BLaER1 (cell line): ENCODE measurements around the gene FOXK1.
A peak's percentile ranks its signal among the peaks of the same experiment; 100 is the strongest.

Source experiments
- H3K27ac ChIP-seq: shearing (Covaris generic); formaldehyde crosslinking; 2 replicates; pipeline ENCODE4 v1.8.1; 2022
- H3K27me3 ChIP-seq: shearing (Covaris generic); formaldehyde crosslinking; 2 replicates; pipeline ENCODE4 v1.8.1; 2022
- H3K36me3 ChIP-seq: shearing (Covaris generic); formaldehyde crosslinking; 2 replicates; pipeline ENCODE4 v1.8.1; 2022
- H3K4me1 ChIP-seq: shearing (Covaris generic); formaldehyde crosslinking; 2 replicates; pipeline ENCODE4 v1.8.1; 2022
- H3K4me2 ChIP-seq: shearing (Covaris generic); formaldehyde crosslinking; 2 replicates; pipeline ENCODE4 v1.8.1; 2022
- H3K4me3 ChIP-seq: shearing (Covaris generic); formaldehyde crosslinking; 2 replicates; pipeline ENCODE4 v1.8.1; 2022
- H3K9ac ChIP-seq: shearing (Covaris generic); formaldehyde crosslinking; 2 replicates; pipeline ENCODE4 v1.8.1; 2022
- H3K9me3 ChIP-seq: shearing (Covaris generic); formaldehyde crosslinking; 2 replicates; pipeline ENCODE4 v1.8.1; 2022
- H4K20me1 ChIP-seq: shearing (Covaris generic); formaldehyde crosslinking; 2 replicates; pipeline ENCODE4 v1.8.1; 2022
- Cebpa-rat ChIP-seq: shearing (Covaris generic); IDR thresholded peaks from 2 replicates; pipeline ENCODE4 v1.8.1; 2022

FOXK1 gene

DNA sequence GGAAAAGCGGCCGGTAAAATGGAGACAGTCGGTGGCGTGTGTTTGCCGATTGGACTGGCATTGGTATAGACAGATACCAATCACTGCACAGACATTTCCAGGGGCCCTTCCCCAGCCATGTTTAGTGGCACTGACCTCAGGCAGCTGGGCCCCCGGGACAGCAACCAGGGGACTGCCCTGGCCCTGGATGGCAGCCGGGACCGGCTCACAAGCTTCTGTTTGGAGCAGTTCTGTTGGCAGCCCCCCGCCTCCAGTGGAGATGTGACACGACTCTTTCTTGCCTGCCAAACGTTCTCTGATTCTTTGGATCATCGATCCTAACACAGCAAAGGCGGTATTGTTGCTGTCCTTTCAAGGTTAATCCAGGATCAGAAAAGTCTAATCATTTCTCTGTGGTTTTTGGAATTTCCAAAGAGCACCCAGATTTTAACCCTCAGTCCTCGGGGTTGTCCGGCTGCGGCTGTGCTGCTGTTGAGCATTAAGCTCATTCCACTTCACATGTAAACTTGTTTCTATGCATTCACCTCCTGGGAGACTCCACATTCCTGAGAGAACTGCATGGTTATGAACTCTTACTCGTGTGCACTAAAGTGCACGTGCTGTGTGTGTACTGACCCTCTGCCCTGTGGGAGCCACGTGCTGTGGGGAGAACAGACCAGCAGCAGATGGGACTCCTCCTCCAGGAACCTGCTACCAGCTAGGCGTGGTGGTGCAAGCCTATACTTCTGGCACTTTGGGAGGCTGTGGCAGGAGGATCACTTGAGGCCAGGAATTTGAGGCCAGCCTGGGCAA is 46.0 kb downstream of the FOXK1 start:
- no peak overlapping the region for H3K4me2 ChIP-seq
- H3K9me3 ChIP-seq = no peaks in the 10 kb centered on the region
- no peak overlapping the region for H3K4me3 ChIP-seq
- peaks cover 88% of the 10 kb centered on the region for H3K4me1 ChIP-seq
- no peak overlapping the region for H3K27ac ChIP-seq
- H3K27me3 ChIP-seq = no peaks in the 10 kb centered on the region
- peaks cover 66% of the 10 kb centered on the region for H3K36me3 ChIP-seq
- H4K20me1 ChIP-seq = peaks cover 100% of the 10 kb centered on the region
- TF ChIP-seq Cebpa-rat = no peak
- H3K9ac ChIP-seq = no peak overlapping the region

DNA sequence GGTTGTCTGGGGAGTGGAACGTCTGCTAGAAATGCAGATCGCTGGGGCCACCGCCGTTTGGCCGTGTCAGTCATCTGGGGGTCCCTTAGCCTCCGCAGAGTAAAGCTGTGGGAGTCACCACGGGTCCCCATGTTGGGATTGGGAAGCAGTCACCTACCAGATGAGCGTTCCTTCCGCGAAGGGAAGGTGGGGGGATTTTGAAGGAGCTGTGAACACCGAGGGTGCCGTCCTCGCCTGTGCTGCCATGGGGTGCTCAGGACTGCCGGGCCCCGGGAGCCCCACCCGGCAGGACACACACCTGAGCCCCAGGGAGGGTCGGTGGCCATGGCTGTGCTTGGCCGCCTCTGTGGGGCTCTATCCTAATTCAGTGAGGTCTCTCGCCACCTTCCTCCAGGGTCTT is 47.2 kb downstream of the FOXK1 start:
- Histone ChIP-seq H3K9ac (0 out of 2 replicates have a peak overlapping the region, but pooled peaks have one; percentile 25), H3K4me1 (peaks cover 88% of the 10 kb centered on the region)

GRCh38 chr7:4730276-4730675 is 48.2 kb downstream of the FOXK1 start:
- H3K36me3 ChIP-seq = peaks cover 63% of the 10 kb centered on the region
- H3K4me2 ChIP-seq = peak overlapping the region; percentile 71
- no peaks in the 10 kb centered on the region for H3K9me3 ChIP-seq
- no peaks in the 10 kb centered on the region for H3K27me3 ChIP-seq
- 0 out of 2 replicates have a peak overlapping the region, but pooled peaks have one; percentile 28 for H3K27ac ChIP-seq
- H3K4me3 ChIP-seq = no peak overlapping the region
- peaks cover 88% of the 10 kb centered on the region for H3K4me1 ChIP-seq
- peaks cover 100% of the 10 kb centered on the region for H4K20me1 ChIP-seq
- TF ChIP-seq Cebpa-rat = no peak
- H3K9ac ChIP-seq = no peak overlapping the region; the same call in 1 of the 2 replicates

More for the DNA sequence above, 47.2 kb downstream of the FOXK1 start:
- H4K20me1 ChIP-seq = peaks cover 100% of the 10 kb centered on the region
- H3K27me3 ChIP-seq = no peaks in the 10 kb centered on the region
- 0 out of 2 replicates have a peak overlapping the region, but pooled peaks have one; percentile 16 for H3K27ac ChIP-seq
- no peak for TF ChIP-seq Cebpa-rat
- H3K4me3 ChIP-seq = no peak overlapping the region
- H3K9me3 ChIP-seq = no peaks in the 10 kb centered on the region
- peaks cover 63% of the 10 kb centered on the region for H3K36me3 ChIP-seq
- H3K4me2 ChIP-seq = peak overlapping the region; percentile 71; the same call in 1 of the 2 replicates

- Histone ChIP-seq H4K20me1 (peaks cover 100% of the 10 kb centered on the region), H3K27ac (peak overlapping the region; percentile 28; the same call in 1 of the 2 replicates), H3K4me2 (peak overlapping the region; percentile 71), H3K4me3 (no peak overlapping the region), H3K36me3 (peaks cover 65% of the 10 kb centered on the region), H3K9ac (no peak overlapping the region; the same call in 1 of the 2 replicates), H3K9me3 (no peaks in the 10 kb centered on the region), H3K4me1 (peaks cover 88% of the 10 kb centered on the region), H3K27me3 (no peaks in the 10 kb centered on the region)
- TF ChIP-seq Cebpa-rat = no peak
Measured at GRCh38 chr7:4730971-4731370, 48.9 kb downstream of the FOXK1 start.

- H3K9ac ChIP-seq = no peak overlapping the region
- H3K27ac ChIP-seq = no peak overlapping the region
- H3K36me3 ChIP-seq = peaks cover 62% of the 10 kb centered on the region
- H3K27me3 ChIP-seq = no peaks in the 10 kb centered on the region
- H3K9me3 ChIP-seq = no peaks in the 10 kb centered on the region
- H3K4me2 ChIP-seq = 0 out of 2 replicates have a peak overlapping the region, but pooled peaks have one; percentile 79
- peaks cover 100% of the 10 kb centered on the region for H4K20me1 ChIP-seq
- no peak for TF ChIP-seq Cebpa-rat
- no peak overlapping the region for H3K4me3 ChIP-seq
- H3K4me1 ChIP-seq = peaks cover 86% of the 10 kb centered on the region
Measured at GRCh38 chr7:4731803-4732202, 49.7 kb downstream of the FOXK1 start.

DNA sequence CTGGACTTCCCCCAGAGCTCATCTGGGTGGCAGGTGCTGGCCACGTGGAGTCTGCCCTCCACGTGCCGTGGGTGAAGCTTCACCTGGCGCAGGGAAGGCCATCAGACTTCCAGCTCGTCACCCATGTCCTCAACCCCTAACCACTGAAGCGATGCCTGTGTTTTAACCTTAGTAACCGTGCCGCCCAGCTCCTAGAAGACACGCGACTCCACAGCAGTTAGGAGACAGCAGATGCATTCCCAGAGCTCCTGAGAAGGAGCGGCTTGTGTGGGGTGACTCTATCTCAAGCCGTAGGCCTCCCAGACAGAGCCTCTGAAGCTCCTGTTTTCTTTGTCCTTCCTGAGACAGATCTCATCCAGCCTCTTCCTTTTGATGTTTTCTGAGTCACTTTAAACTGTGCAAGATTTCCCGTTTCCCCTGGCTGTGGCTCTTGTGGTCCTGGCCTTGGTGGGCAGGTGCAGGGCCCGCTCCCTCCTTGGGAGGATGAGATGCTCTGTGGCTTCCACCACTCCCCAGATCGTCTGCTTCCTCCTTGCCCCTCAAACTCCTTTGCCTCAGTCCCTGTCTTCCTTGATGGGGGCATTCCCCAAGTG is 51.9 kb downstream of the FOXK1 start:
- peak overlapping the region; percentile 79 for H3K27ac ChIP-seq

GRCh38 chr7:4734587-4735345 is 52.7 kb downstream of the FOXK1 start:
- peak overlapping the region; percentile 54; the same call in 1 of the 2 replicates for H3K9ac ChIP-seq
- peak overlapping the region; percentile 79 for H3K27ac ChIP-seq
- no peaks in the 10 kb centered on the region for H3K27me3 ChIP-seq
- peaks cover 91% of the 10 kb centered on the region for H3K4me1 ChIP-seq
- H3K9me3 ChIP-seq = no peaks in the 10 kb centered on the region
- H3K36me3 ChIP-seq = peaks cover 40% of the 10 kb centered on the region
- H3K4me2 ChIP-seq = peak overlapping the region; percentile 79
- TF ChIP-seq Cebpa-rat = no peak
- no peak overlapping the region; the same call in 1 of the 2 replicates for H3K4me3 ChIP-seq
- peaks cover 100% of the 10 kb centered on the region for H4K20me1 ChIP-seq

More for the DNA sequence above, 51.9 kb downstream of the FOXK1 start:
- peaks cover 91% of the 10 kb centered on the region for H3K4me1 ChIP-seq
- no peak for TF ChIP-seq Cebpa-rat
- H4K20me1 ChIP-seq = peaks cover 100% of the 10 kb centered on the region
- H3K9me3 ChIP-seq = no peaks in the 10 kb centered on the region
- H3K4me2 ChIP-seq = peak overlapping the region; percentile 79
- peak overlapping the region; percentile 12 for H3K4me3 ChIP-seq
- H3K27me3 ChIP-seq = no peaks in the 10 kb centered on the region
- H3K9ac ChIP-seq = peak overlapping the region; percentile 54
- peaks cover 45% of the 10 kb centered on the region for H3K36me3 ChIP-seq

GRCh38 chr7:4737300-4737699 is 55.2 kb downstream of the FOXK1 start:
- Histone ChIP-seq H3K27ac (no peak overlapping the region), H3K9ac (no peak overlapping the region), H3K4me1 (peaks cover 75% of the 10 kb centered on the region), H3K4me2 (no peak overlapping the region), H3K36me3 (peaks cover 46% of the 10 kb centered on the region), H3K27me3 (no peaks in the 10 kb centered on the region), H3K4me3 (no peak overlapping the region), H3K9me3 (no peaks in the 10 kb centered on the region), H4K20me1 (peaks cover 100% of the 10 kb centered on the region)
- TF ChIP-seq Cebpa-rat = no peak

DNA sequence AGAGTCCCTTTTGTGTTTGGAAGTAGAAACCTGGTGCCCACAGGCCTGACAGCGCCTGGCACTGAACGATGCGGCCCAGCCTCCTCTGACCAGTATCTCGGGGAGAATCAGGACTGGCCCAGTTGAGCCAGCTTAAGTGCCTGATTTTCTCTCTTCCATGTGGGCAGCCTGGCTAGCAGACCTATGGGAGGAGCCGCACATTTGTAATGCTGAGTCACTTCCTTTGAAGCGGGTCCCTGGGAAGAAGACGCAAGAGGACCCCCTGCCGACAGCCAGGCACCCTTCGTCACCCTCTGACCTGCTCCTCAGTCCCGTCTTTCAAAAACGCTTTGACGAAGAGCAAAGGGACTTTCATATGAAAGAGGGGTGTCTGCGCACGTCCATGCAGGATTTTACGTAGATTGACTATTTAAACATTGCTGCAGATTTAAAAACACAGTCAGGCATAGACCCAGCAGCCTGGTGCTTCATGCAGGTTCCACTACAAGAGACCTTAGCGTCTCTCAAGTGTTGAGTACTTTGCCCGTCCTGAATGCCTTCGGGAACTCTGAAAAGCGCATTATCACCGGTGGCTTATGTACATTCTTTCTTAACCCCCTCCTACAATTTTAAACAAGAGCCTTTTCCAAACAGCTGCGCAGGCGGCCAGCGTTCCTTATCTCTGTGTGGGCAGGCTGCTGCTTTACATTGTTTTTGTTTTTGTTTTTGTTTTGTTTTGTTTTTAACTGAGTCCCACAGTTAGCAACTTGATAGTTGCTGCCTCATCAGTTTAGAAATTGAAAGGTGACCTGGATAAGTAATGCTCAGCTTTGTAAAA is 56.8 kb downstream of the FOXK1 start:
- Histone ChIP-seq H3K9ac (peak overlapping the region; percentile 39), H3K4me2 (peak overlapping the region; percentile 71)

More for the DNA sequence above, 56.8 kb downstream of the FOXK1 start:
- no peaks in the 10 kb centered on the region for H3K9me3 ChIP-seq
- H3K27me3 ChIP-seq = no peaks in the 10 kb centered on the region
- peaks cover 75% of the 10 kb centered on the region for H3K4me1 ChIP-seq
- H4K20me1 ChIP-seq = peaks cover 100% of the 10 kb centered on the region
- peak overlapping the region; percentile 68 for H3K27ac ChIP-seq
- H3K36me3 ChIP-seq = peaks cover 48% of the 10 kb centered on the region
- H3K4me3 ChIP-seq = no peak overlapping the region
- TF ChIP-seq Cebpa-rat = no peak
